HCT116 (cell line): ENCODE measurements around the gene TRNP1. TPM values are rescaled to one million over a fixed set of nuclear protein-coding genes. Genes with fewer than 3 reads are reported as not detected.

Experiments
- ATAC-seq: fragments of 200-7000 bp; cut with Tn5 transposase; 2 replicates; pipeline ENCODE4 v1.9.1; 2020; ENCODE audit warnings: mild to moderate bottlenecking, moderate library complexity
- BruUV-seq: library from RNA; stranded (reverse); fragments of 400-500 nt; replicated peaks from 2 replicates; lab custom pipeline; 2021; lab: Mats Ljungman, UMichigan
- CTCF ChIA-PET: fragments of 300-600 bp; sonication (Branson Sonifier 250); formaldehyde crosslinking; loops from one replicate; lab custom pipeline; 2021; ENCODE audit warnings: antibody characterized with exemption; lab: Charles Lee
- POLR2A ChIA-PET: fragments of 300-600, 350-600 bp; sonication (Branson Sonifier 250); formaldehyde crosslinking; loops from one replicate; lab custom pipeline; 2021; ENCODE audit warnings: antibody characterized with exemption; lab: Charles Lee
- RAD21 ChIA-PET, 2 experiments: fragments of 300-600 bp; sonication (Branson Sonifier 250); formaldehyde crosslinking; loops; one replicate each; lab custom pipeline; 2023; ENCODE audit warnings: low total read pairs in 2 of 2; ENCODE audit not compliant: uncharacterized antibody in 2 of 2, unreplicated experiment in 2 of 2, low non-redundant PET in 1 of 2; lab: Charles Lee
- DNase-seq: peaks from one replicate; pipeline ENCODE4 v3.0.0-alpha.2; 2010; ENCODE audit warnings: low read depth, low spot score
- H2AFZ ChIP-seq: fragments of 200-600 bp; shearing (Covaris generic), sonication (generic); 2 replicates; pipeline ENCODE4 v1.6.1; 2017; ENCODE audit warnings: low read depth, mixed run types, mixed read lengths, antibody characterized with exemption, low read length; ENCODE audit not compliant: poor library complexity, severe bottlenecking
- H3K27ac ChIP-seq: 2 replicates; pipeline ENCODE4 v1.5.1; 2012; ENCODE audit warnings: low read depth, low read length
- H3K27me3 ChIP-seq: fragments of 200-600 bp; sonication (generic); 2 replicates; pipeline ENCODE4 v1.6.1; 2016; ENCODE audit warnings: mixed run types, low read length, mixed read lengths; ENCODE audit not compliant: insufficient read depth
- H3K36me3 ChIP-seq, 2 experiments: fragments of 200-500 bp in 1 of 2; fragments of 200-600 bp in 1 of 2; sonication (Bioruptor generic) in 1 of 2; sonication (generic) in 1 of 2; 2 replicates each; pipeline versions ENCODE4 v1.5.1 to v1.6.1; 2014 to 2016; ENCODE audit warnings: low read length in 2 of 2, inconsistent platforms in 1 of 2, mixed read lengths in 1 of 2, mixed run types in 1 of 2; ENCODE audit not compliant: insufficient read depth in 2 of 2, control insufficient read depth in 1 of 2
- H3K4me1 ChIP-seq, 2 experiments: fragments of 200-600 bp in 1 of 2; sonication (generic) in 1 of 2; 2 replicates each; pipeline versions ENCODE4 v1.5.1 to v1.6.1; 2012 to 2017; ENCODE audit warnings: low read length in 2 of 2, inconsistent platforms in 1 of 2, mild to moderate bottlenecking in 1 of 2, mixed read lengths in 1 of 2, mixed run types in 1 of 2, moderate library complexity in 1 of 2; ENCODE audit not compliant: insufficient read depth in 2 of 2, control insufficient read depth in 1 of 2
- H3K4me2 ChIP-seq: fragments of 200-600 bp; sonication (generic); 2 replicates; pipeline ENCODE4 v1.6.1; 2017; ENCODE audit warnings: mixed run types, low read length, mixed read lengths
- H3K4me3 ChIP-seq, 2 experiments: fragments of 200-600 bp in 1 of 2; sonication (generic) in 1 of 2; replicated peaks in 1 of 2; 2 replicates each; pipeline ENCODE4 v1.5.1; 2011 to 2016; ENCODE audit warnings: low read length in 2 of 2, control low read depth in 1 of 2, low read depth in 1 of 2, mild to moderate bottlenecking in 1 of 2, mixed read lengths in 1 of 2, mixed run types in 1 of 2
- H3K79me2 ChIP-seq: fragments of 200-600 bp; sonication (generic); 2 replicates; pipeline ENCODE4 v1.6.1; 2017; ENCODE audit warnings: mild to moderate bottlenecking, mixed run types, low read length, moderate library complexity, mixed read lengths; ENCODE audit not compliant: insufficient read depth
- H3K9ac ChIP-seq: fragments of 200-600 bp; sonication (generic); 2 replicates; pipeline ENCODE4 v1.6.1; 2016; ENCODE audit warnings: low read length, mixed read lengths
- H3K9me2 ChIP-seq: fragments of 200-600 bp; sonication (generic), shearing (Covaris generic); 2 replicates; pipeline ENCODE4 v1.6.1; 2017; ENCODE audit warnings: mixed run types, mild to moderate bottlenecking, moderate library complexity; ENCODE audit not compliant: insufficient read depth
- H3K9me3 ChIP-seq, 2 experiments: fragments of 200-500 bp in 1 of 2; fragments of 200-600 bp in 1 of 2; sonication (Bioruptor generic) in 1 of 2; sonication (generic) in 1 of 2; 2 replicates each; pipeline ENCODE4 v1.6.1; 2014 to 2017; ENCODE audit warnings: low read length in 2 of 2, mixed read lengths in 2 of 2, inconsistent platforms in 1 of 2, low read depth in 1 of 2, mild to moderate bottlenecking in 1 of 2, mixed run types in 1 of 2, moderate library complexity in 1 of 2; ENCODE audit not compliant: control insufficient read depth in 1 of 2, insufficient read depth in 1 of 2
- H4K20me1 ChIP-seq: fragments of 200-600 bp; sonication (generic), shearing (Covaris generic); 2 replicates; pipeline ENCODE4 v1.6.1; 2017; ENCODE audit warnings: mixed run types, mild to moderate bottlenecking, moderate library complexity; ENCODE audit not compliant: insufficient read depth
- EGR1 ChIP-seq: IDR thresholded peaks from 2 replicates; pipeline ENCODE4 v1.6.1; 2012; ENCODE audit warnings: low read depth
- EZH2phosphoT487 ChIP-seq: fragments of 200-600 bp; IDR thresholded peaks from 2 replicates; pipeline ENCODE4 v1.6.1; 2018; ENCODE audit warnings: antibody characterized with exemption, borderline replicate concordance
- FOSL1 ChIP-seq: IDR thresholded peaks from 2 replicates; pipeline ENCODE4 v1.6.1; 2012; ENCODE audit warnings: low read depth
- MAX ChIP-seq: IDR thresholded peaks from 2 replicates; pipeline ENCODE4 v1.6.1; 2012
- POLR2AphosphoS5 ChIP-seq: IDR thresholded peaks from 2 replicates; pipeline ENCODE4 v1.6.1; 2011; ENCODE audit warnings: mild to moderate bottlenecking, low read depth, low read length, moderate library complexity
- RAD21 ChIP-seq: IDR thresholded peaks from 2 replicates; pipeline ENCODE4 v1.6.1; 2012; ENCODE audit warnings: low read depth, mild to moderate bottlenecking
- SIN3A ChIP-seq: IDR thresholded peaks from 2 replicates; pipeline ENCODE4 v1.6.1; 2012; ENCODE audit warnings: low read depth
- SRF ChIP-seq: IDR thresholded peaks from 2 replicates; pipeline ENCODE4 v1.6.1; 2012; ENCODE audit warnings: low read depth
- YY1 ChIP-seq: IDR thresholded peaks from 2 replicates; pipeline ENCODE4 v1.6.1; 2011; ENCODE audit warnings: low read length, low read depth, moderate library complexity, mild to moderate bottlenecking; ENCODE audit not compliant: insufficient replicate concordance; ENCODE audit errors: extremely low read depth
- ZBTB33 ChIP-seq: IDR thresholded peaks from 2 replicates; pipeline ENCODE4 v1.6.1; 2011; ENCODE audit warnings: mild to moderate bottlenecking, low read length, moderate library complexity; ENCODE audit not compliant: insufficient replicate concordance; ENCODE audit errors: extremely low read depth
- ZNF274 ChIP-seq: fragments of 200-500 bp; sonication (Bioruptor generic); IDR thresholded peaks from 2 replicates; pipeline ENCODE4 v1.6.1; 2014; ENCODE audit warnings: mild to moderate bottlenecking, low read depth, low read length, inconsistent platforms
- intact Hi-C: fragments of 100-400 bp; cut with micrococcal nuclease; formaldehyde crosslinking; loops from 2 replicates; pipeline ENCODE4 v1.10.0; 2022
- total RNA-seq: library from RNA; stranded (reverse); gene quantifications from one replicate; pipeline ENCODE4 v1.2.1, GENCODE V29; 2021; ENCODE audit not compliant: unreplicated experiment
- TF ChIP-seq, protein P1 (sequence below), 3 experiments: fragments of 200-600 bp in 1 of 3; sonication (generic) in 1 of 3; IDR thresholded peaks in 2 of 3; conservative IDR thresholded peaks in 1 of 3; 2 replicates each; pipeline ENCODE4 v1.5.1; 2012 to 2017; ENCODE audit warnings: low read depth in 2 of 3, low read length in 2 of 3, antibody characterized with exemption in 1 of 3, borderline replicate concordance in 1 of 3, control low read depth in 1 of 3, mild to moderate bottlenecking in 1 of 3, mixed read lengths in 1 of 3, mixed run types in 1 of 3, moderate library complexity in 1 of 3; ENCODE audit not compliant: insufficient read depth in 1 of 3

TRNP1 gene
- total RNA-seq, 1 experiment from 2014 or later, result 76.9 TPM

DNA sequence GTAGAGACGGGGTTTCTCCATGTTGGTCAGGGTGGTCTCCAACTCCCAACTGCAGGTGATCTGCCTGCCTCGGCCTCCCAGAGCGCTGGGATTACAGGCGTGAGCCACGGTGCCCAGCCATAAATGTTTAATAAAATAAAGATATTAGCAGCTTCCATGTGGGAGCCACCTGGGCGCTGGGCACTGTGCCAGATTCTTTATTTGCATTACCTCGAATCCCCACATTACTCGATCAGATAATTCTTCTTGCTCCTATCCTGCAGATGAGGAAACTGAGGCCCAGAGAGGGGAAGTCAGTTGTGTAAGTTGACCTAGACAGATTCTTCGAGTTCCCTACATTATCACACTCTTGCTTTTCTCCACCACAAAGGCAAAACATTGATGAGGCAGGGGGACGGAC is 44.0 kb downstream of the TRNP1 start (continued):
- TF ChIP-seq MAX (no peak), RAD21 (no peak)

GRCh38 chr1:27038020-27038419 is 44.5 kb downstream of the TRNP1 start:
- no peak overlapping the region for H3K27ac ChIP-seq
- no peaks in the 10 kb centered on the region for H3K79me2 ChIP-seq
- H3K4me3 ChIP-seq, result no peak overlapping the region
- H2AFZ ChIP-seq, result no peak overlapping the region
- H3K9me3 ChIP-seq, result no peaks in the 10 kb centered on the region
- ATAC-seq, result no peak
- H4K20me1 ChIP-seq, result no peaks in the 10 kb centered on the region
- H3K9me2 ChIP-seq, result no peaks in the 10 kb centered on the region
- no TSS peak for BruUV-seq
- ChIA-PET POLR2A (no interaction called here), CTCF (interaction anchor here (1.1 kb wide), 1 partner anchor 59 kb away, joined by 3 read pairs; no protein-coding TSS in a partner anchor), RAD21 (no interaction called here)
- DNase-seq, result no peak
- no peaks in the 10 kb centered on the region for H3K27me3 ChIP-seq
- intact Hi-C loops, result no loop called here
- TF ChIP-seq EGR1, result no peak
- no peak overlapping the region for H3K9ac ChIP-seq
- no peak overlapping the region for H3K4me2 ChIP-seq
- peaks cover 7 to 8% of the 10 kb centered on the region in 2 experiments; a peak in 3 of 4 replicates for H3K4me1 ChIP-seq
- no peaks in the 10 kb centered on the region for H3K36me3 ChIP-seq

DNA sequence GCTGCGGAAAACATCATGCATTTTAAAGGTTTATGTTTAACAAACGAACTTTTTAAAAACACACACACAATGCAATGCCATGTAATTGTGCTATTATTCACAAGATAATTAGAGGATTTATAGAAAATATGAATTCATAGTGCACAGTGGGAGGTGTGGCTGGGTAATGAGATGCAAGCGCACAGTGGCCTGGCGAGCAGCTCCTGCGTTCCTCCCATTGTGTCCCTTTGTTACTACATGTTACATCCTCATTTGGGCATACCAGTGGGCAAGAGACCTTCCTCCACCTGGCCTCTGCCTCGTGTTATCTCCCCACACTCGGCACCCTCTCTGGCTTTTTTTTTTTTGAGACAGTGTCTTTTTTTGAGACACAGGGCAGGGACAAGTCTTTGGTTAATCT is 49.2 kb downstream of the TRNP1 start:
- H3K27ac ChIP-seq, result no peak overlapping the region
- H4K20me1 ChIP-seq, result no peaks in the 10 kb centered on the region
- intact Hi-C loops, result loop anchor here (10.0 kb wide), 1 partner anchor 562 kb away; the partner anchor contains the start of gene AHDC1
- no peaks in the 10 kb centered on the region for H3K36me3 ChIP-seq
- no peak for DNase-seq
- no peak overlapping the region for H2AFZ ChIP-seq
- no peaks in the 10 kb centered on the region for H3K9me2 ChIP-seq
- no peaks in the 10 kb centered on the region for H3K9me3 ChIP-seq
- TF ChIP-seq FOSL1 (no peak), SIN3A (no peak), SRF (no peak), ZNF274 (no peak), YY1 (no peak), POLR2AphosphoS5 (no peak), EZH2phosphoT487 (no peak), ZBTB33 (no peak)
- TF ChIP-seq, protein P1, sequence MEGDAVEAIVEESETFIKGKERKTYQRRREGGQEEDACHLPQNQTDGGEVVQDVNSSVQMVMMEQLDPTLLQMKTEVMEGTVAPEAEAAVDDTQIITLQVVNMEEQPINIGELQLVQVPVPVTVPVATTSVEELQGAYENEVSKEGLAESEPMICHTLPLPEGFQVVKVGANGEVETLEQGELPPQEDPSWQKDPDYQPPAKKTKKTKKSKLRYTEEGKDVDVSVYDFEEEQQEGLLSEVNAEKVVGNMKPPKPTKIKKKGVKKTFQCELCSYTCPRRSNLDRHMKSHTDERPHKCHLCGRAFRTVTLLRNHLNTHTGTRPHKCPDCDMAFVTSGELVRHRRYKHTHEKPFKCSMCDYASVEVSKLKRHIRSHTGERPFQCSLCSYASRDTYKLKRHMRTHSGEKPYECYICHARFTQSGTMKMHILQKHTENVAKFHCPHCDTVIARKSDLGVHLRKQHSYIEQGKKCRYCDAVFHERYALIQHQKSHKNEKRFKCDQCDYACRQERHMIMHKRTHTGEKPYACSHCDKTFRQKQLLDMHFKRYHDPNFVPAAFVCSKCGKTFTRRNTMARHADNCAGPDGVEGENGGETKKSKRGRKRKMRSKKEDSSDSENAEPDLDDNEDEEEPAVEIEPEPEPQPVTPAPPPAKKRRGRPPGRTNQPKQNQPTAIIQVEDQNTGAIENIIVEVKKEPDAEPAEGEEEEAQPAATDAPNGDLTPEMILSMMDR (IDR thresholded peaks at IDR 0.05 in 2 of 3, conservative IDR thresholded peaks at IDR 0.05 in 1 of 3; ENCODE audit: borderline replicate concordance in 1 of 3, insufficient read depth in 1 of 3, low read depth in 2 of 3, low read length in 2 of 3), result no peak
- no peaks in the 10 kb centered on the region for H3K79me2 ChIP-seq
- RAD21 ChIA-PET, result interaction anchor here (0.7 to 2.2 kb wide), 3 partner anchors 55 to 1068 kb away, joined by 3 to 18 read pairs (median 5); no protein-coding TSS in a partner anchor
- no TSS peak for BruUV-seq
- peaks cover 9 to 19% of the 10 kb centered on the region in 2 experiments; a peak in 3 of 4 replicates for H3K4me1 ChIP-seq
- POLR2A ChIA-PET, result no interaction called here
- no peaks in the 10 kb centered on the region for H3K27me3 ChIP-seq
- no peak for ATAC-seq
- H3K4me2 ChIP-seq, result no peak overlapping the region
- CTCF ChIA-PET, result interaction anchor here (1.4 to 6.6 kb wide), 3 partner anchors 9 to 76 kb away, joined by 3 to 219 read pairs (median 45); no protein-coding TSS in a partner anchor
- no peak overlapping the region for H3K4me3 ChIP-seq
- no peak overlapping the region for H3K9ac ChIP-seq
